Measurements from ENCODE around the gene PRKAR1B.

GRCh38 chr7:673681-674453 lies 53.2 kb downstream of the PRKAR1B start:
- TF ChIP-seq TCF12 (IDR thresholded peaks at IDR 0.05) (no peak), NRF1 (IDR thresholded peaks at IDR 0.05; ENCODE audit: low read depth, low read length) (no peak), MXI1 (IDR thresholded peaks at IDR 0.05; ENCODE audit: low read depth, low read length) (no peak), JUND (IDR thresholded peaks at IDR 0.05) (no peak)
- TF ChIP-seq, protein P1, sequence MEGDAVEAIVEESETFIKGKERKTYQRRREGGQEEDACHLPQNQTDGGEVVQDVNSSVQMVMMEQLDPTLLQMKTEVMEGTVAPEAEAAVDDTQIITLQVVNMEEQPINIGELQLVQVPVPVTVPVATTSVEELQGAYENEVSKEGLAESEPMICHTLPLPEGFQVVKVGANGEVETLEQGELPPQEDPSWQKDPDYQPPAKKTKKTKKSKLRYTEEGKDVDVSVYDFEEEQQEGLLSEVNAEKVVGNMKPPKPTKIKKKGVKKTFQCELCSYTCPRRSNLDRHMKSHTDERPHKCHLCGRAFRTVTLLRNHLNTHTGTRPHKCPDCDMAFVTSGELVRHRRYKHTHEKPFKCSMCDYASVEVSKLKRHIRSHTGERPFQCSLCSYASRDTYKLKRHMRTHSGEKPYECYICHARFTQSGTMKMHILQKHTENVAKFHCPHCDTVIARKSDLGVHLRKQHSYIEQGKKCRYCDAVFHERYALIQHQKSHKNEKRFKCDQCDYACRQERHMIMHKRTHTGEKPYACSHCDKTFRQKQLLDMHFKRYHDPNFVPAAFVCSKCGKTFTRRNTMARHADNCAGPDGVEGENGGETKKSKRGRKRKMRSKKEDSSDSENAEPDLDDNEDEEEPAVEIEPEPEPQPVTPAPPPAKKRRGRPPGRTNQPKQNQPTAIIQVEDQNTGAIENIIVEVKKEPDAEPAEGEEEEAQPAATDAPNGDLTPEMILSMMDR (IDR thresholded peaks at IDR 0.05), result no peak
